COLO829 (cell line): ENCODE data around the gene PSME3.

Source experiments
- DNase-seq: peaks from one replicate; pipeline ENCODE4 v3.0.0; 2012; ENCODE audit warnings: low spot score

PSME3 gene

DNA sequence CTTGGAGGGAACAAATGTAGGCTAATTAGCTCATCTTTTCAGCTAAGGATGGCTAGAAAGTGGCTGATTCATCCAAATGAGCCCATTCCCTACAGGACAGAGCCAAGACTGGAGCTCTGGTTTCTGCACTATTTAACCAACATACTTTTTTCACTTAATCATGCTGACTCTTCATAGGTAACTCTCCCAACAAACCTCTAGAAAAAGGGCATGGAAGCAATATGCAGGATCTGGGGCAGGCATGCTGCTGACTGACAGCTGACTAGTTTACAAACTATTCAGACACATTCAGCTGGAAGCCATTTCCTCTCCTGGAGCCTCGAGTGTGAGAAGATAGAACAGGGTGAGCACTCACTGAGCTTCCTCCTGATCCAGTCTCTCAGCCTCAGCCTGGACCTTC is 15.3 kb upstream of the PSME3 start:
- no peak for DNase-seq

GRCh38 chr17:42818379-42818778 is 14.8 kb upstream of the PSME3 start:
- DNase-seq, result no peak

DNA sequence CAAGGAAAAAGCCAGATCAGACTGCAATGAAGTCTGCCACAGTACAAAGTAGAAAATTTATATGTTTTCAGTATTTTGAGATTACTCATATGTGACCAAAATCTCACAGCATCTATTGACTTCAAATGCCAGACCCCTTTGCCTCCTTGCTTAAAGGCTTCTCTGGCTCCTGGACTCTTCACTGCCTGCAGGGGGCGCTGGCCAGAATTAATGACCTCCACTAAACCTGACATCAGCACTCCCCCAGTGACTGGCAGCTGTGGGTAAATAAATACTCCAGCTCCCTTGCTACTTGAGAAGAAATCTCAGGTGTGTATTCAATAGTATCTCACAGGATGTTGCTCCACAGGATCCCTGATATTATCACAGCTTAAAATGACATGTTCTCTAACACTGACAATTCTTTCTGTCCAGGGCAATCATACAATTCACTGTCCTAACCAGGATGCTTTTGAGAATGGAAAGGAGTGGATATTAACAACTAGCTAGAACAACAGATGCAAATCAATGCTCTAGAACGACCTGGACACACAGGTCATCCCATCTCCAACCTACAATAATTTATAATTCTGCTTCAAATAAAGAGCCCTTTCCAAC is 13.2 kb upstream of the PSME3 start:
- DNase-seq, result no peak

DNA sequence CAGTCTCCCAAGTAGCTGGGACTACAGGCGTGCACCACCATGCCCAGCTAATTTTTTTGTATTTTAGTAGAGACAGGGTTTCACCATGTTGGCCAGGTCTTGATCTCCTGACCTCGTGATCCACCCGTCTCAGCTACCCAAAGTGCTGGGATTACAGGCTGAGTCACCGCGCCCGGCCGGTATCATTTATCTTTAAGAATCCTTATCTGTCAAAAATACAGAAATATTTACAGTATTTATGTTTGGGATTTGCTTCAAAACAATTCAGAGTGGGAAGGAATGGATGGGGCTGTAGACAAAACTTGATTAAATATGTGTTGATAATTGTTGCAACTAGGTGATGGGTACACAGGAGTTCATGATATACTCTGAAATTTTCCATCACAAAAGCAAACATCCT is 12.0 kb upstream of the PSME3 start:
- DNase-seq, result no peak

- DNase-seq, result no peak
Observed at GRCh38 chr17:42827472-42827871, 5.7 kb upstream of the PSME3 start.

DNA sequence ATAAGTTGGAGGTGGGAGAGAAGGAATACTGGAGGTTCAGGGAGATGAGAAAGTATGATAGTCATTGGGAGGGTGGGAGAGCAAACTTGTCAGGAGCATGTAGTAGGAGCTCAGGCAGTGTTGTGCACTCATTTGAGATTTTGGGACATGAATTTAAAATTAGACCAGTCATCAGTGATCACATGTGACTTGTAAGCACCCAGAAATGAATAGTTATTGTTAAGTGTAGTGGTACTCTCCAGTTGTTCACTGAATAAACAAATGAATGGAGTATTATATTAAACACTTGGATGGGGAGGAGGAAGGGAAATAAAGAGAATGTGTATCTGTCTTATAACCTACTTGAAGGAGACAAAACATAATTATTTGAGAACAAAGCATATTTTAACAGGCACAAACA is 2.2 kb upstream of the PSME3 start:
- peak; percentile 35 for DNase-seq

- no peak for DNase-seq
Observed at GRCh38 chr17:42832213-42832933, 824 bp upstream of the PSME3 start.

DNA sequence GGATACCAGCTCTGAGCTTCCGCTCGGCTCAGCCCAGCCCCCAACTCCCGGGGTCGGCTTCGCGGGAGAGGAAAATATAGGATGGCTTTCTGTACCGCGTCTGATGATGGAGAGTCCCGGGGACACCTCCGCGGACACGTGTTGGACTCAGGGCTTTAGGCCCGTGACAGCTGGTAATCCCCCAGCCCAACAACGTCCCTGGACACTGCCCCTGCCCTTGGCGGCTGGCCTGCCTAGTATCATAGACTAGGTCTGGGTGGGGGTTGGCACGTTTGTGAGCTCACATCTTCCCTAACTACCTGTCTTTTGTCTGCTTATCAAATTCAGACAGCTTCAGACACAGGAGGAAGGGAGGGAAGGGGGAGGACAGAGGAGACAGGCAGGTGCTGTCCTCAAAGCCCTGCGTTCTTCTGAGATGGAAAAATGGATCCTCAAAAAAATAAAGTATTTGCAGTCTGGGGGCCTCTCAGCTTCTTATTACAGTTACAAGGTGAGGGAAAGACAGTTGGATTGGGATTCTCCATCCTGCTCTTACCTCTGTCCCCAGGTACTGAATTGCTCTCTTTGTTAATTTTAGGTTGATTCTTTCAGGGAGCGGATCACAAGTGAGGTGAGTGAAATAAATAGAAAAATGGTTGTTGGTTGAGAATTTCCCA is 698 bp downstream of the PSME3 start:
- DNase-seq, result no peak

DNA sequence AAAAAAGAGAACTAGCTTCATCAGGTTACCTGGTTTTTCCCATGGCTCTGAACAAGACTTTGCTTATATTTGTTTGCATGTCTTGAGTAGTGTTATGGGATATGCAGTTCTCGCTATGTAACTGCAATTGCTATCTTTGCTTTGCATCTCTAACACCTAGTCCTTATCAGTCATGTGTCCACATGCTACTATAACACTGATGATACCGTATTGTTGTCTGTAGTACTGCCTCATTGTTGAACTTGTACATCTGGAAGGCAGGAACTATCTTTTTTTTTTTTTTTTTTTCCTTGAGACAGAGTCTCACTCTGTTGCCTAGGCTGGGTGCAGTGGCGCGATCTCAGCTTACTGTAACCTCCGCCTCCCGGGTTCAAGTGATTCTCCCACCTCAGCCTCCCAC is 2.5 kb downstream of the PSME3 start:
- no peak for DNase-seq

DNA sequence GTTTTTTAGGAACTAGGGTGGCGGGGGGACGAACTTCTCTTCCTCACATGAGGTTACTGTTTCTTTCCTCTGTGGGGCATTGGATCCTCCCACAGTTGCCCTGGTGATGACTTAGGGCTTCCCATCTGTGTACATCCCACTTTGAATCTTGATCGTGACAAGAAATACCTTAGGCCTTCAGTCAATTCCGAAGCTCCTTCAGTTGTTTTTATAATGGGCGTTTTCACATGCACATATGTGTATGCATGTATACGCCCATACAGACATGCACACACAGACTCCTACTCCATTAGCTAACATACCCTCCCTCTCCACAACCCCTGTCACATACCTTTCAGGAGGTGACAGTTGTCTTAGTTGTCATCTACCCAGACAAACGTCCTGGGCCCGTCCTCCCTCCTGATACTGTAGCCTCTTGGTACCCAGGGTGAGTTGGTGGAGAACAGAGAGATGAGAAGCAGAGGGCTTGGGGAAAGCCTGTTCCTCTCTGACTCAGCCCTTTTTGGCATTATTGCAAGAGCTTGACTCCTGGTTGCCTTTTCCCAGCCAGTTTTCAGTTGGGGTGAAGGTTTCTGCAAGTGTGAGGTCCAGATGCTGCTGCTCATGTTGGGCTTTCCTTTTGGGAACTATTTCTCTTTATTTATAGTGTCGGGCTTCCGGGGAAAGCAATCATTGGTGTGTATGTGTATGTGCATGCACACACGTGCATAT is 8.9 kb downstream of the PSME3 start:
- DNase-seq, result no peak

DNA sequence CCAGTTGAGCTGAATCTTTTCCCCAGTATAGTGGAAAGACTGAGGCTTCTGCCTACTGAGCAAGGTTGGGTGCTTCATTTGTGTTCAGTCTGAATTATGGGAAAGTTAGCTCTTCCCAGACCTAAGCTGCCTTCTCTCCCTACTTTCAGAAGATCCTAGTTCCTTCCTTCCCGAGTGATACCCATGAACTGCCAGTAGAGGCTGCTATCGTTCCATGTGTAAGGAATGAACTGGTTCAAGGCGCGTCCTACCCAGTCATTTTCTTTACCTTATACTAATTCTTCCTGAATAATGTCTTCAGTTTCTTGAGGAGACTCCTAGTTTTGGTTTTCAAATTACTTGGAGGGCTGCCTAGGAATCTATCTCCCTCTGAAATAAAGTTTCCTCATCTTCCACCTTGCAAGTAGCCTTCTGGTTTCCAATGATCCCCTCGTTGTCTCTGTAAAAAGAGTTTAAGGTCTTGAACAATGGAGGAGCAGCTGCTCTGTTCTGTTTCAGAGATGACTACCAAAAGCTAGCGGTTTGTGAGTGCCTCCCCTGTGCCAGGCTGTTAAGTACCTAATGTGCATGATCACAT is 10.2 kb downstream of the PSME3 start:
- DNase-seq, result peak; percentile 91

DNA sequence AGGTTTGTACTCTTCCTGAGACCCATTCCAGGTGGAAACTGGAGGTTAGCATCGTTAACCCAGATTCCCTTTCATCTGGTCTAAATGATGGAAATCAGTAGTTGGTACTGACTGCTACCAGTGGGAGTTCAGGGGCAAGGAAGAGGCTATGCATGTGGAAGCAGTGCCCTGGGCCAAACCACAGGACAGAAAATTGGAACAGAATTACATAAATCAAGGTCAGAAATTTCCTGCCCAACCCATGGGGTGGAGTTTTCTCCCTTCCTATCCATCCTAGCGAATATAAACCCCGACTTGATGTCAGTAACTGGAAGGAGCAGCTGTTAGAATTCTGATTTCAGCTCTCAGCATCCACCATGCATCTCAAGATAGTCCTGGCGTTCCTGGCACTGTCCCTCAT is 11.1 kb downstream of the PSME3 start, which contains the start of gene AOC2:
Gene AOC2, plus strand, starts transcription at position 310 of the 400 bp plus-strand sequence. Its CDS starts 47 bp downstream, at position 357.
- DNase-seq, result no peak

DNA sequence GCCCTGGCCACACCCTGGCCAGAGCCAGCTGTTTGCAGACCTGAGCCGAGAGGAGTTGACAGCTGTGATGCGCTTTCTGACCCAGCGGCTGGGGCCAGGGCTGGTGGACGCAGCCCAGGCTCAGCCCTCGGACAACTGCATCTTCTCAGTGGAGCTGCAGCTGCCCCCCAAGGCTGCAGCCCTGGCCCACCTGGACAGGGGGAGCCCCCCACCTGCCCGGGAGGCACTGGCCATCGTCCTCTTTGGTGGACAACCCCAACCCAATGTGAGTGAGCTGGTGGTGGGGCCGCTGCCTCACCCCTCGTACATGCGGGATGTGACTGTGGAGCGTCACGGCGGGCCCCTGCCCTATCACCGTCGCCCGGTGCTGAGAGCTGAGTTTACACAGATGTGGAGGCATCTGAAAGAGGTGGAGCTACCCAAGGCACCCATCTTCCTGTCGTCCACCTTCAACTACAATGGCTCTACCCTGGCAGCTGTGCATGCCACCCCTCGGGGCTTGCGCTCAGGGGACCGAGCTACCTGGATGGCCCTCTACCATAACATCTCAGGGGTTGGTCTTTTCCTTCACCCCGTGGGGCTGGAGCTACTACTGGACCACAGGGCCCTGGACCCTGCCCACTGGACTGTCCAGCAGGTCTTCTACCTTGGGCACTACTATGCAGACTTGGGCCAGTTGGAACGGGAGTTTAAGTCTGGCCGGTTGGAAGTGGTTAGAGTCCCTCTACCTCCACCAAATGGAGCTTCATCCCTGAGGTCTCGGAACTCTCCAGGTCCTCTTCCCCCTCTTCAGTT is 11.8 kb downstream of the PSME3 start:
- DNase-seq, result no peak

DNA sequence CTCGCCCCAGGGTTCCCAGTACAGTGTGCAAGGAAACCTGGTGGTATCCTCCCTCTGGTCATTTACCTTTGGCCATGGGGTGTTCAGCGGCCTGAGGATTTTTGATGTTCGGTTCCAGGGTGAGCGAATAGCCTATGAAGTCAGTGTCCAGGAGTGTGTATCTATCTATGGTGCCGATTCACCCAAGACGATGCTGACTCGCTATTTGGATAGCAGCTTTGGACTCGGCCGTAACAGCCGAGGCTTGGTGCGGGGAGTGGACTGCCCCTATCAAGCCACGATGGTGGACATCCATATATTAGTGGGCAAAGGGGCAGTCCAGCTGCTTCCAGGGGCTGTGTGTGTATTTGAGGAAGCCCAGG is 12.3 kb downstream of the PSME3 start:
- no peak for DNase-seq

DNA sequence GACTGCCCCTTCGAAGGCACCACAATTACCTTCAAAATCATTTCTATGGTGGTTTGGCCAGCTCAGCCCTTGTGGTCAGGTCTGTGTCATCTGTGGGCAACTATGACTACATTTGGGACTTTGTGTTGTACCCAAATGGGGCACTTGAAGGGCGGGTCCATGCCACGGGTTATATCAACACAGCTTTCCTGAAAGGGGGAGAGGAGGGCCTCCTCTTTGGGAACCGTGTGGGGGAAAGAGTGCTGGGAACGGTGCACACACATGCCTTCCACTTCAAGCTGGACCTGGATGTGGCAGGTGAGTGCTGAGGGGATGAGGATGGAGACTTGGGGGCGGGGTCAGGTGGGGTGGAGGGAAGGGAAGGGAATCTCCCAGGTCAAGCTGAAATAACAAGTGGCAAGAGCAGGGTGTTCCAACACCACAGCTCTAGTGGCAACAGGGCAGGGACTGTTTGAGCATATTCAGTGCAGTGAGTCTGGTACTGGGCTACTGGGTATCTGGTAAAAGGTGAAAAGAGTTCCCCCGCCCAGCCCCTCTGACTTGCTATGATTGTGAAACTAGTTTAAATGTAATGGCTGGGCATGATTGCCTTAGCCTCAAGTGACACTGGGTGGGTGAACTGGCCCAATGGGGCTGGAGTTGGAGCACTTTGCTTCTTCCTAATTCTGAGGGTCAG is 12.9 kb downstream of the PSME3 start:
- no peak for DNase-seq

- no peak for DNase-seq
Observed at GRCh38 chr17:42846594-42847280, 13.5 kb downstream of the PSME3 start.

DNA sequence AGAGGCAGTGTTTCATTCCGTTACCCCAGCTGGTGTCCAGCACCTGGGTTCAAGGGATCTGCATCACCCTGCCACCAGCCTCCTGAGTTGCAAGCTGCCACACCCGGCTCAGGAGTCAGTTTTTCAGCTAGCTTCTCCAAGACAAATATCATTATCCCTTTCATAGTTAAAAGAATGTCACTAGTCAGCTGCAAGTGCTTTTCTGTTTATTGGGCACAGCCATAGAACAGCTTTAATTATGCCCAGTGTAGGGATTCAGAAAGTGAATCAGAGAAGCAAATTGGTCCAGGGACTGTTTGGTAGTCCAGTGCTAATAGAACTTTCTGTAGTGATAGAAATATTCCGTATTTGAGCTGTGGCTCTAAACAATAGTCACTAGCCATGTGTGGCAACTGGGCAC is 14.9 kb downstream of the PSME3 start:
- DNase-seq, result no peak

- no peak for DNase-seq
Observed at GRCh38 chr17:42849031-42849430, 15.8 kb downstream of the PSME3 start.

DNA sequence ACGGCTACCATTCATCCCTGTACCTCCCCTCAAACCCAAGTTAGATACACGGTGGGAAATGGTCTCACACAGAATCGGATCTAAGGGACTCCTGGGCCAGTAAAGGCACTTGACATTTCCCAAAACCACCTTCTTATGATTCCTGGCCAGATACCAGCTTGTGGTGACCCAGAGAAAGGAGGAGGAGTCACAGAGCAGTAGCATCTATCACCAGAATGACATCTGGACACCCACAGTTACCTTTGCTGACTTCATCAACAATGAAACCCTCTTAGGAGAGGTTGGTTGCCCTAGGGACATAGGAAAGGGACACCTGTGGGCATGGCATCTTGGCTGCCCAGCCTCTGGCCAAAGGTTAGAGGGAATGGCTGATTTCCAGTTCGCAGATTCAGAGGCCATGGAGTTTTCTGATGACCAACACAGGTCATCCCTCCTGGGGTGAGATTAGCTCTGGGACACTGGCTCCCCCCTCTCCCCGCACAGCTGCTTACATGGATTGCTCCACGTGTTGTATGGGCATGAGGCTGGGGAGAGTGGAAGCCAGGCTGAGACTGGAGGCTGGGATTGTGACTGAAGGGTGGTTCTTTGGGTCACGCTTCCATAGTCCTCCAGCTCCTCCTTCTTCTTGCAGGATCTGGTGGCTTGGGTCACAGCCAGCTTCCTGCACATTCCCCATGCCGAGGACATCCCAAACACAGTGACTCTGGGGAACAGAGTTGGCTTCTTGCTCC is 16.4 kb downstream of the PSME3 start:
- no peak for DNase-seq

DNA sequence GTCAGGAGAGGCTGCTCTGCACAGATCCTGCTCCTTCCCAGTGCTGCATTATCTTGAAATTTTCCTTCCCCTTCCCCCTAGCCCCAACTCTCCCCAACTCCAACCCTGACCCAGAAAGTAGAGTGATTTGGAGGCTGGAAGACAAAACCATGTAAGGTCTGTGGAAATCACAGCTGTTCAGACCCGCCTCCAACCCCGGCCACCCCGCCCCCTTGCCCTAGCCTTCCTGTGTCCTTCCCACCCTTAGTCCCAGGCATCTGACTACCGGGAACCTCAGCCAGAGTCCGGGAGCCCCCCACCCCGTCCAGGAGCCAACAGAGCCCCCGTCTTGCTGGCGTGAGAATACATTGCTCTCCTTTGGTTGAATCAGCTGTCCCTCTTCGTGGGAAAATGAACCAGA is 17.8 kb downstream of the PSME3 start, which contains the start of gene AOC3:
Gene AOC3, plus strand, starts transcription at position 246 of the 400 bp plus-strand sequence. Its CDS starts 145 bp downstream, at position 391.
- no peak for DNase-seq
